NCI-H2196 treated with DMSO at 0.1 percent for 48 hours (cell line): Measurements from ENCODE around the gene ARHGEF17.

ENCODE experiments used
- DNase-seq: peaks from one replicate; lab custom pipeline; 2025; ENCODE audit not compliant: unreplicated experiment; lab: John Stamatoyannopoulos, UW

The ARHGEF17 gene

GRCh38 chr11:73312036-73312435 is 4.0 kb downstream of the ARHGEF17 start:
- DNase-seq: no peak

DNA sequence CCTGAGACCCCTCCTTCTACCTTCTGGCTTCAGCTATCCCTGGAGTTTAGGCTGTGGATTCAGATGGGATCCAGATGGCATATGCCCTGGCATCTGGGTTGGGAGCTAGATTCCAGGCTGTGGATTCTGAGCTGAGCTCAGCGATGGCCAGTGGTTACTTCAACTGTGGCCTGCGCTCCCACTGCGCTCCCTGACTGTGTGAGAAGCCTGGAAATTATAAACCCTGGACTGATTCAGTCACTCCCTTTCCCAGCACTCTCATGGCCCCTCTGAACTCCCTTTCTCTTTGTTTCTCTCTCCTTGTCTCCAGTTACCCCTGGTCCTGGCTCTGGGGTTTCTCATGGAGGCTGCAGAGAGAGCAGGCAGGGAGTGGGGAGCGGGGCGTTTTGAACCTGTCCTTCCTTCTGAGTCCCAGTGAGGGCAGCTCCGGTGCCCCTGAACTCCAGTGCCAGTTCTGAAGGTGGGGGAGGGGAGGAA is 4.8 kb downstream of the ARHGEF17 start:
- no peak for DNase-seq

DNA sequence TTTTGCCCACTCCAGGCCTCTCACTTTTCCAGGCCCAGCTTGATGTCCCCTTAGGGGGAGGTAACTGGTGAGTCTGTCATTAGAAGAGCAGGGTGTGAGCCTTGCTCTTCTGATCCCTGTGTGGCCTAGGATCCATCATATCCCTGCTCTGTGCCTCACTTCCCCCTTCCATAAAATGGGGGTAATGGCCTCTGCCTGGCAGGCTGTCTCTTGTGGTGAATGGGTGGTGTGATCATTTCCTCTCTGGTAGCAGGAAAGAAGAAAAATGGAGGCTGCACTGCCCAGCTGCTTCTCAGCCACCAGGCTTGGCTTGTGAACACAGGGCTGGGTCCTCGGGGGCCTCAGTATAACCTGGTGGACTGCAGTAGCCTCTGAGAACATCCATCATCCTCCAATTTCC is 5.6 kb downstream of the ARHGEF17 start:
- DNase-seq: no peak

GRCh38 chr11:73314117-73314961 is 6.3 kb downstream of the ARHGEF17 start:
- DNase-seq: no peak

- DNase-seq: no peak
Observed at GRCh38 chr11:73315293-73316020, 7.4 kb downstream of the ARHGEF17 start.

DNA sequence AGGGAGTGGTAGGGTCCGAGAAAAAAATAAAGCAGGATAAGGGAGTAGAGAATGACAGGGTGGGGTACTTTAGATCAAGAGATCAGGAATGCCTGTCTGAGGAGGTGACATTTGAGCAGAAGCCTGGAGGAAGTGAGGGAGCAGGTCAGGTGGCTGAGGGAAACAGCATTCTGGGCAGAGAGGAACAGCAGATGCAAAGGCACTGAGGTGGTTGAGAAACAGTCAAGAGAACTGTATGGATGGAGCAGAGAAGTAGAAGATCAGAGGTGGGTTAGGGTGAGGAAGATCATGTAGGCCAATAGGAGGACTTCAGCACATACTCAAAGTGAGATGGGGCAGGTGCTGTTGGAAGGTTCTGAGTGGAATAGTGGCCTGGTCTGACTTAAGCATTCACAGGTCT is 8.3 kb downstream of the ARHGEF17 start:
- no peak for DNase-seq

DNA sequence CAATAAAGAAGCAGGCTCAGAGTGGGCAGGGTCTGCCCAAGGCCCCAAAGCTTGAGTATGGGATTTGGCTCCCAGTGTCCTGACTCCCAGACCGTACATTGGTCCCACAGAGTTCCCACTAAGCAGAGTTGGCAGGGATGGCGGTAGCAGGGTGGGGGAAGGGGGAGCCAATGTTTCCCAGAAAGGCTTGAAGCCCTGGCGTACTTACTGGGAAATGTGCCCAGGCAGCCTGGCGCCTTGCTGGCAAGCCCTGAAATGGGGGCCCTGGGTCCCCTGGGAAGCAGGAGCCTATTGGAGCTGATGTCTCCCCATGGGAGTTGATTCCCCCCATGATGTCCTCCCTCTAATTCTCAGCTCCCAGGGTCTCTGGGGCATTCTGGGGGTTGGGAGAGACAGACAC is 9.3 kb downstream of the ARHGEF17 start:
- no peak for DNase-seq

- DNase-seq: no peak
Observed at GRCh38 chr11:73317803-73318202, 9.7 kb downstream of the ARHGEF17 start.

DNA sequence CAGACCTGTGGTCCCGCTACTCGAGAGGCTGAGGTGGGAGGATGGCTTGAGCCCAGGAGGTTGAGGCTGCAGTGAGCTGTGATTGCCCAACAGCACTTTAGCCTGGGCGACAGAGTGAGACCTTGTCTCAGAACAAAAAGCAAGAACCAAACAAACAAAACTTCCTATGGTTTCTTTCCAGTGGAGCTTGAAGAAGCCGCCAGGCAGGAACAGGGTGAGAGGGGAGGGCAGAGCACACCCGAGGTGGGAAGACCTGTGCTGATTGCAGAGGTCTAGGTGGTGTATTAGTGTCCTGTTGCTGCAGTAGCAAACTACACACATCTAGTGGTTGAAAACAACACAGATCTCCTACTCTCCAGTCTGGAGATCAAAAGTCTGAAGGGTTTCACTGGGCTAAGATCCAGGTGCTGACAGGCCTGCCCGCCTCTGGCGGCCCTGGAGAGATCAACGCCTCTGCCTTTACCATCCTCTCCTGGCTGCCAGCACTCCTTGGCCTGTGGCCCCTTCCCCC is 10.5 kb downstream of the ARHGEF17 start:
- DNase-seq: no peak

GRCh38 chr11:73320763-73321603 is 12.9 kb downstream of the ARHGEF17 start:
- DNase-seq: no peak

- no peak for DNase-seq
Observed at GRCh38 chr11:73321604-73322381, 13.7 kb downstream of the ARHGEF17 start.

DNA sequence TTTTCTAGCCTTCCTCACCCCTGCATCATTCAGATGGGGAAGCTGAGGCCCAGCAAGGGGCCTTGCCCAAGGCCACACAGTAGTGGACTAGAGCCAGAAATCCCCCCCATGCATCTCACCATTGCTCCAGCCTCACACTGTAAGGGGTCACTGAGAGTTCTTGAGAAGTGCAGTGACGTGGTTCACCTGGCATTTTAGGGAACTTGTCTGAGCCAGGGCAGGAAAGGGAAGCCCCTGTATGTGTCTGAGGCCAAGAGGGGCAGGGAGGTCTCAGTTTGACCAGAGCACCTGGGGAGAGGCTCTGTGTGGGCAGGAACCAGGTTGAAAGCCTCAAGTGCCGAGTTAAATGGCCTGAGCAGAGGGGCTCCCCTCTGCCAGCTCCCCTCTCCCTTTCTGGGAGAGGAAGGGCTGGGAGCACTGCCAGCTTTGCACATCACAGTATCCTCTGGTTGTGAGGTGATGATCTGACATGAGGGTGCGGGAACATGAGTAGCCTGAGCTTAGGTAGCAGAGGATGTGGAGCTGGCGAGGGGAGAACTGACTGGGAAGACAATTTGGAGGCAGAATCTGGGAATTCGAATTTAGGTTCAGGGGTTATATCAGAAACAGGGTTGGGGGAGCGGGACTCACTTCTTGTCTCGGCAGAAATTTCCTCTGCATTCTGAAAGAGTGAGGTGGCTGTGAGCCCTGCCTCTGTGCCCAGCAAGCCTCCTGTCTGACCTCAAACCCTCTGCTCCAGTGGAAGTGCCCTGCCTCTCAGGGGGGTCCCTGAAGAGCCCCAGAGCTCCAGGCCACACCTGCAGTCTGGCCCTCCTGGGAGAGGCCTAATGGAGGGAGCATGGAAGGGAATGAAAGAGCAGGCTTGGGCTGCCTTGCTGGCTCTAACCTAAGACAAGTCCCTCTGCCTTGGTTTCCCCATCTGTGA is 14.6 kb downstream of the ARHGEF17 start:
- DNase-seq: no peak

DNA sequence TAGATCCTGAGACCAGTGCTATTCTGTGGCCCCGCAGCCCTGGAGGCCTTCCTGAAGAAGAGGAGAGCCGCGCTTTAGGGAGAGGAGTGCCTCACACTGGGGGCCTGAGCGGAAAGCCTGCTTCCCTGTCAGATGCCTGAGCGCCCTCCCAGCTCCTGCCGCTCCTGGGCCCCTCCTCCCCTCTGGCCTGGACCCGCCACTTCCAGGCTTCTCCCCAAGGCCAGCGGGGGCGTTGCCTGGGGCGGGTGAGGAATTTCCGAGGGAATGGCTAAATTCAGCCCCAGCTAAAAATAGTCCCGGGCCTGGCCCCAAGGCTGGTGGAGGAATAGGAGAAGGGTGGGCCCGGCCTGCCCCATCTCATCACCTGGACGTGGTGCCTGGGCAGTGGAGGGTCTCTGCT is 15.4 kb downstream of the ARHGEF17 start:
- no peak for DNase-seq

DNA sequence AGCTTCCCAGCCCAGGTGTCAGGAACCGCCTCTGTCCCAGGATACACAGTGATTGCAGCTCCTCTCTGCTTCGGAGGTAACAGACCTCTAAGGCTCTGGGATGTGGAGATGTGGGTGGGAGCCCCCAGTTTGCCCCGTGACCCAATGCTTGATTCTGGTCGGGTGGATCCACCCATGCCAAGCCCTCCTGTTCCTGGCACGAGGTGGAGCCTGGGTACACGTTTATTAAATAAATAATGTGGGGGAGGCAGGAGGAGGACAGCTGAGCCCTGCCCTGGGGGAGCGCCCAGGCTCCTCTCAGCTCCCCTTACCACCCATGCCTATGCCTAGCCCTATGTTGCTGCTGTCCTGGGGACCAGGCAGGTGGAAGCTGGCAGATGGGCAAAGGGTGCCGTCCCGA is 16.0 kb downstream of the ARHGEF17 start:
- no peak for DNase-seq

GRCh38 chr11:73324665-73325035 is 16.6 kb downstream of the ARHGEF17 start:
- no peak for DNase-seq

DNA sequence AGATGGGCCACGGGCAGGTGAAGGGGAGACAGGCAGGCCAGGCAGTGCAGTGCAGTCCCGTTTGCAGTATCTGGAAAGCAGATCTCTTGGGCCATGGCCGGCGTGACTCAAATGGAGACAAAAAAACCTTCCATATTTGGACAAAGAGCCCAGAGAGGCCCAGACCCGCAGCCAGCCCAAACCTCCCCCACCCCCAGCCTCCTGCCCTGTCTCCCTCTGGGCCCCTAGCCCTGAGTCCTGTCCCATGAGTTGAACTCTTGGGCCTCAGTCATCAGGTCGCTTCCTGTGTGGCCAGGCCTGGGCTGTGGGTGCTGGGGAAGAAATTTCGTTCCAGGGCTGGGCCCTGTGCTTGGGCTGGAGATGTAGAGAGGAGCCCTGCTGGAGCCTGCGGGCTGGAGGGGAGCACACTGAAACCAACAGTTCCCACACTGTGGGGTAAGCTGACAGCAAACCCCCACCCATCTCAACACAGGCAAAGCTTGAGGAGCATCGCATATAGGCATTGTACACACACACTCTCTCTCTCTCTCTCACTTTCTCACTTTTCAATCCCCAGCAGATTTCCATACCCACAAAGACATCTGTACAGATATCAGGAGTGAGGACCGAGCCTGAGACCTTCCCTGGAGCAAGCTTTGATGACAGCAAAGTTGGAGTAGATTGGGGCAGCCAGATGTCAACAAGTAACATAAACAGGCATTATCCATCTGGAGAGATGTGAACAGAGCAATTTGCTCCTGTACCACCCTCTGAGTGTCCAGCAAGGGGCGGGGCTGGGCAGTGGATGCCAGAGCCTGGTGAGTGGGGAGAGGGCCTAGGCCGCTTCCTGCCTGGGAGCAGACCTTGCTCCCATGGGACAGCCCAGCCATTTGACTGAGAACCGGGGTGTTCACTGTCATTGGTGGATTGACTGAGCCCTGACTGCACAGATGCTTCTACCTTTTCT is 17.2 kb downstream of the ARHGEF17 start:
- no peak for DNase-seq

DNA sequence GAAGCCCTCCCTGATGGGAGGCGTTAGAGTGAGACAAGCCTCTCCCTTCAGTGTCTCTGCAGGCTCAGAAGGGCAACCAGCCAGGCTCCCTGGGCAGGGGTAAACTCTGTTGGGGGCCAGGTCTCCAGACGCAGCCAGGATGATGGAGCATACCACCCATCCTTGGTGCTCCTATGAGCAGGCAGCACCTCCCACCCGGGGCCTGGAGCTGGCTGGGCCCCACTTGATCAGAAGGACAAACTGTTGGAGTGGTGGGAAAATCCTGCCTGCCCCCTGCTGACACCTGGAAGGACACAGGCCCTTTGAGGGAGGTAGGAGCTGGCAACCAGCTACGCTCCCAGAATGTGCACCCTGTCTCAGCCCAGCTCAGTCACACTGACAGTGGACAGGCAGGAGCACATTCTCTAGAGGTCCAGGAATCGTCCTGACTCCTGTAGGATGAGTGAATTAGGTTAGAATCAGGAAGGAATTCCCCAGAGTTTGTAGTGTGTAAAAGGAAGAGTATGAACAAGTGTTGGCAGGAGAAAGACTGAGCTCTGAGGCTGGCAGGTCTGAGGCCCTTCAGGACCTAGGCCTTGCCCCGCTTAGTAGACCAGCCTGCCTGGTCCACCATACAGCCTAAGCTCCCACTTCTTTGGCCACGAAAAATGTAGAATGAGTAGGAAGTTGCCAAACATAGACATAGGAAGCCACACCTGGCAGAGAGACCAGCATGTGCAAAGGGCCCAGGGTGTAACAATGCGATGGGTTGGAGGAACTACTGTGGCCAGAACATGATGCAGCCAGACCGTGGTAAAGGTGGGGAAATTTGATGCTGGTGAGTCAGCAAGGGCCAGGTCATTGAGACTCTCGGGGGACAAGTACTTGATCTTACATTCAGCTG is 19.1 kb downstream of the ARHGEF17 start:
- DNase-seq: no peak
